ENCODE results near the gene KIFC1. TPM values are rescaled to one million over a fixed set of nuclear protein-coding genes. Genes with fewer than 3 reads are reported as not detected.

KIFC1 gene
- total and polyA plus RNA-seq, 2 donors (not counting 1 experiment from before 2014, with no cell fraction given): 0.79 to 1.0 TPM

GRCh38 chr6:33405386-33405940, 13.8 kb downstream of the KIFC1 start:
- no peaks in the 10 kb centered on the region for H4K20me1 ChIP-seq (ENCODE audit: control insufficient read depth, insufficient read depth, low read length, poor library complexity, severe bottlenecking)
- POLR2A ChIA-PET: interaction anchor here (0.6 kb wide), 2 partner anchors 57 to 88 kb away, joined by 4 to 5 read pairs; partner anchors contain the start of gene ZBTB22
- Mint-ChIP-seq H3K4me1 (peaks cover 13% of the 10 kb centered on the region), H3K9me3 (ENCODE audit: insufficient read depth) (no peaks in the 10 kb centered on the region), H3K27ac (peak overlapping the region; percentile 41), H3K27me3 (no peaks in the 10 kb centered on the region), H3K4me3 (no peak overlapping the region)
- no peaks in the 10 kb centered on the region for H3K36me3 ChIP-seq (replicated peaks in 1 of 2; ENCODE audit: control extremely low read depth in 1 of 2, control insufficient read depth in 1 of 2, extremely low read depth in 1 of 2, insufficient read depth in 2 of 2, low read length in 1 of 2)
- CTCF ChIA-PET: no interaction called here
- ATAC-seq (ENCODE audit: low read depth): no peak
- no peaks in the 10 kb centered on the region for H3K9me3 ChIP-seq (ENCODE audit: control extremely low read depth in 1 of 3, control insufficient read depth in 2 of 3, insufficient read depth in 1 of 3, low read length in 2 of 3)
- H3K9ac ChIP-seq (ENCODE audit: low read length): no peak overlapping the region
- WGBS (ENCODE audit: insufficient coverage): 89% methylated on average over 15 of the region's 15 CpGs
- no peak overlapping the region for H2AFZ ChIP-seq (ENCODE audit: insufficient read depth, low read depth, low read length, poor library complexity, severe bottlenecking)
- no peak for TF ChIP-seq CTCF (IDR thresholded peaks at IDR 0.05)
- TF ChIP-seq EZH2 (IDR thresholded peaks at IDR 0.05; ENCODE audit: borderline replicate concordance, insufficient read depth, low read depth, low read length, poor library complexity, severe bottlenecking): no peak
- H3K27ac ChIP-seq (ENCODE audit: low read length in 2 of 2): no peak overlapping the region
- DNase-seq: peak; percentile 17
- no peak overlapping the region for H3K4me2 ChIP-seq (replicated peaks; ENCODE audit: low read depth, low read length, poor library complexity, severe bottlenecking)
- no peaks in the 10 kb centered on the region for H3K27me3 ChIP-seq (replicated peaks in 1 of 4; ENCODE audit: control extremely low read depth in 1 of 4, control insufficient read depth in 3 of 4, insufficient read depth in 4 of 4, low read length in 3 of 4)
- H3K79me2 ChIP-seq (ENCODE audit: control insufficient read depth, insufficient read depth, low read length): peaks cover 3% of the 10 kb centered on the region
- H3K4me3 ChIP-seq (ENCODE audit: control extremely low read depth in 1 of 5, extremely low read depth in 1 of 5, insufficient read depth in 1 of 5, low read depth in 2 of 5, low read length in 4 of 5): no peak overlapping the region
- peaks cover 6 to 13% of the 10 kb centered on the region in 2 donors for H3K4me1 ChIP-seq (ENCODE audit: control insufficient read depth in 2 of 2, insufficient read depth in 2 of 2, low read length in 2 of 2)
- intact Hi-C loops (cut with micrococcal nuclease): no loop called here

GRCh38 chr6:33406126-33406525, 14.5 kb downstream of the KIFC1 start:
- WGBS (ENCODE audit: insufficient coverage): 97% methylated on average over 16 of the region's 17 CpGs
- Mint-ChIP-seq H3K4me1 (peaks cover 13% of the 10 kb centered on the region), H3K27ac (no peak overlapping the region), H3K9me3 (ENCODE audit: insufficient read depth) (no peaks in the 10 kb centered on the region), H3K4me3 (no peak overlapping the region), H3K27me3 (no peaks in the 10 kb centered on the region)
- Histone ChIP-seq H3K9ac (ENCODE audit: low read length) (no peak overlapping the region), H3K27me3 (replicated peaks in 1 of 4; ENCODE audit: control extremely low read depth in 1 of 4, control insufficient read depth in 3 of 4, insufficient read depth in 4 of 4, low read length in 3 of 4) (no peaks in the 10 kb centered on the region), H4K20me1 (ENCODE audit: control insufficient read depth, insufficient read depth, low read length, poor library complexity, severe bottlenecking) (no peaks in the 10 kb centered on the region), H3K4me1 (ENCODE audit: control insufficient read depth in 2 of 2, insufficient read depth in 2 of 2, low read length in 2 of 2) (peaks cover 6 to 13% of the 10 kb centered on the region in 2 donors), H3K79me2 (ENCODE audit: control insufficient read depth, insufficient read depth, low read length) (peaks cover 5% of the 10 kb centered on the region), H3K4me2 (replicated peaks; ENCODE audit: low read depth, low read length, poor library complexity, severe bottlenecking) (no peak overlapping the region), H3K9me3 (ENCODE audit: control extremely low read depth in 1 of 3, control insufficient read depth in 2 of 3, insufficient read depth in 1 of 3, low read length in 2 of 3) (no peaks in the 10 kb centered on the region), H3K36me3 (replicated peaks in 1 of 2; ENCODE audit: control extremely low read depth in 1 of 2, control insufficient read depth in 1 of 2, extremely low read depth in 1 of 2, insufficient read depth in 2 of 2, low read length in 1 of 2) (no peaks in the 10 kb centered on the region), H3K4me3 (ENCODE audit: control extremely low read depth in 1 of 5, extremely low read depth in 1 of 5, insufficient read depth in 1 of 5, low read depth in 2 of 5, low read length in 4 of 5) (no peak overlapping the region), H2AFZ (ENCODE audit: insufficient read depth, low read depth, low read length, poor library complexity, severe bottlenecking) (no peak overlapping the region), H3K27ac (ENCODE audit: low read length in 2 of 2) (no peak overlapping the region)
- DNase-seq (no peak), ATAC-seq (ENCODE audit: low read depth) (no peak)
- ChIA-PET POLR2A (interaction anchor here (0.6 kb wide), 1 partner anchor 57 kb away, joined by 5 read pairs; no protein-coding TSS in a partner anchor), CTCF (no interaction called here)
- intact Hi-C loops (cut with micrococcal nuclease): no loop called here
- TF ChIP-seq CTCF (IDR thresholded peaks at IDR 0.05): no peak
- no peak for TF ChIP-seq EZH2 (IDR thresholded peaks at IDR 0.05; ENCODE audit: borderline replicate concordance, insufficient read depth, low read depth, low read length, poor library complexity, severe bottlenecking)

Data from B cell (primary cell).